H9 (cell line): ENCODE measurements around the gene CDH4. TPM values are rescaled to one million over a fixed set of nuclear protein-coding genes. Genes with fewer than 3 reads are reported as not detected.

Source experiments
- DNase-seq: peaks from one replicate; pipeline ENCODE4 v3.0.0-alpha.2; 2017
- H2AFZ ChIP-seq: one replicate; pipeline ENCODE4 v1.6.1; 2013; ENCODE audit warnings: mild to moderate bottlenecking, low read length, control low read depth, moderate library complexity
- H2AK5ac ChIP-seq: 2 replicates; pipeline ENCODE4 v1.6.1; 2013; ENCODE audit warnings: low read length, control low read depth, mixed read lengths; ENCODE audit not compliant: insufficient read length
- H2BK120ac ChIP-seq: one replicate; pipeline ENCODE4 v1.6.1; 2013; ENCODE audit warnings: low read depth, mild to moderate bottlenecking, low read length, control low read depth, inconsistent platforms; ENCODE audit not compliant: poor library complexity, severe bottlenecking
- H2BK12ac ChIP-seq: 2 replicates; pipeline ENCODE4 v1.6.1; 2013; ENCODE audit warnings: low read length, control low read depth, mixed read lengths, low read depth; ENCODE audit not compliant: insufficient read length
- H2BK15ac ChIP-seq: 2 replicates; pipeline ENCODE4 v1.6.1; 2013; ENCODE audit warnings: low read depth, low read length, control low read depth
- H2BK20ac ChIP-seq: one replicate; pipeline ENCODE4 v1.6.1; 2013; ENCODE audit warnings: low read depth, mild to moderate bottlenecking, low read length, control low read depth, inconsistent platforms; ENCODE audit not compliant: poor library complexity, severe bottlenecking
- H2BK5ac ChIP-seq: 2 replicates; pipeline ENCODE4 v1.6.1; 2013; ENCODE audit warnings: low read length, control low read depth, mixed read lengths; ENCODE audit not compliant: insufficient read length
- H3K14ac ChIP-seq: 2 replicates; pipeline ENCODE4 v1.6.1; 2013; ENCODE audit warnings: low read length, control low read depth; ENCODE audit not compliant: insufficient read depth
- H3K18ac ChIP-seq: 2 replicates; pipeline ENCODE4 v1.6.1; 2013; ENCODE audit warnings: low read depth, mild to moderate bottlenecking, mixed read lengths, low read length, control low read depth; ENCODE audit not compliant: insufficient read length
- H3K23ac ChIP-seq: 2 replicates; pipeline ENCODE4 v1.6.1; 2013; ENCODE audit warnings: low read length, control low read depth, mixed read lengths, low read depth; ENCODE audit not compliant: insufficient read length
- H3K23me2 ChIP-seq: 2 replicates; pipeline ENCODE4 v1.6.1; 2013; ENCODE audit warnings: low read depth, mild to moderate bottlenecking, mixed read lengths, low read length, control low read depth; ENCODE audit not compliant: insufficient read length, poor library complexity, severe bottlenecking
- H3K27ac ChIP-seq: 2 replicates; pipeline ENCODE4 v1.5.1; 2013; ENCODE audit warnings: low read length, control low read depth, mixed read lengths, low read depth; ENCODE audit not compliant: insufficient read length
- H3K27me3 ChIP-seq: 2 replicates; pipeline ENCODE4 v1.6.1; 2013; ENCODE audit warnings: low read length, control low read depth, inconsistent platforms; ENCODE audit not compliant: insufficient read depth
- H3K4ac ChIP-seq: 2 replicates; pipeline ENCODE4 v1.6.1; 2013; ENCODE audit warnings: low read depth, mild to moderate bottlenecking, control low read depth, inconsistent platforms, low read length, moderate library complexity
- H3K4me1 ChIP-seq: 2 replicates; pipeline ENCODE4 v1.6.1; 2013; ENCODE audit warnings: low read length, control low read depth, inconsistent platforms; ENCODE audit not compliant: insufficient read depth
- H3K4me2 ChIP-seq: 2 replicates; pipeline ENCODE4 v1.6.1; 2013; ENCODE audit warnings: low read length, control low read depth, mixed read lengths; ENCODE audit not compliant: insufficient read length, insufficient read depth
- H3K56ac ChIP-seq: 2 replicates; pipeline ENCODE4 v1.6.1; 2013; ENCODE audit warnings: low read depth, mild to moderate bottlenecking, mixed read lengths, low read length, control low read depth; ENCODE audit not compliant: insufficient read length
- H3K79me1 ChIP-seq: 2 replicates; pipeline ENCODE4 v1.6.1; 2013; ENCODE audit warnings: low read depth, mild to moderate bottlenecking, moderate library complexity, low read length, control low read depth, inconsistent platforms; ENCODE audit not compliant: insufficient read depth, poor library complexity, severe bottlenecking
- H3K79me2 ChIP-seq: 2 replicates; pipeline ENCODE4 v1.6.1; 2013; ENCODE audit warnings: low read length, control low read depth, inconsistent platforms; ENCODE audit not compliant: insufficient read depth
- H3K9ac ChIP-seq: 2 replicates; pipeline ENCODE4 v1.6.1; 2013; ENCODE audit warnings: low read length, control low read depth, mixed read lengths; ENCODE audit not compliant: insufficient read length; ENCODE audit errors: extremely low read depth
- H3K9me3 ChIP-seq: one replicate; pipeline ENCODE4 v1.6.1; 2013; ENCODE audit warnings: low read depth, low read length, inconsistent platforms; ENCODE audit not compliant: control insufficient read depth
- H3T11ph ChIP-seq: one replicate; pipeline ENCODE4 v1.6.1; 2013; ENCODE audit warnings: mild to moderate bottlenecking, low read length, control low read depth, inconsistent platforms
- H4K20me1 ChIP-seq: one replicate; pipeline ENCODE4 v1.6.1; 2013; ENCODE audit not compliant: control insufficient read depth, insufficient read length, insufficient read depth
- H4K5ac ChIP-seq: 2 replicates; pipeline ENCODE4 v1.6.1; 2013; ENCODE audit warnings: low read depth, mild to moderate bottlenecking, mixed read lengths, low read length, control low read depth; ENCODE audit not compliant: insufficient read length
- H4K8ac ChIP-seq: replicated peaks from 2 replicates; pipeline ENCODE4 v1.6.1; 2013; ENCODE audit warnings: low read length, control low read depth, mixed read lengths, low read depth; ENCODE audit not compliant: insufficient read length
- H4K91ac ChIP-seq: 2 replicates; pipeline ENCODE4 v1.6.1; 2013; ENCODE audit warnings: low read depth, mild to moderate bottlenecking, moderate library complexity, mixed read lengths, low read length, control low read depth; ENCODE audit not compliant: insufficient read length
- H3K27ac Mint-ChIP-seq, 3 experiments: 2 replicates in 2 of 3; 3 replicates in 1 of 3; pipeline ENCODE4 v1.8.0; 2020 to 2021; ENCODE audit warnings: mixed read lengths in 3 of 3, mild to moderate bottlenecking in 1 of 3, moderate library complexity in 1 of 3
- H3K27me3 Mint-ChIP-seq: 2 replicates; pipeline ENCODE4 v1.8.0; 2021; ENCODE audit warnings: low read depth, mild to moderate bottlenecking, moderate library complexity, mixed read lengths
- H3K36me3 Mint-ChIP-seq, 3 experiments: 2 replicates in 2 of 3; 3 replicates in 1 of 3; pipeline ENCODE4 v1.8.0; 2020 to 2021; ENCODE audit warnings: low read depth in 3 of 3, mixed read lengths in 3 of 3; ENCODE audit not compliant: insufficient read depth in 1 of 3
- H3K4me1 Mint-ChIP-seq, 2 experiments: 2 replicates each; pipeline ENCODE4 v1.8.0; 2020; ENCODE audit warnings: mixed read lengths in 2 of 2
- H3K4me3 Mint-ChIP-seq, 2 experiments: 2 replicates in 1 of 2; 3 replicates in 1 of 2; pipeline ENCODE4 v1.8.0; 2020 to 2021; ENCODE audit warnings: mild to moderate bottlenecking in 2 of 2, mixed read lengths in 2 of 2, moderate library complexity in 1 of 2
- H3K9me3 Mint-ChIP-seq, 2 experiments: 2 replicates in 1 of 2; 3 replicates in 1 of 2; pipeline ENCODE4 v1.8.0; 2020; ENCODE audit warnings: mild to moderate bottlenecking in 2 of 2, mixed read lengths in 2 of 2, moderate library complexity in 1 of 2
- WGBS: extraction: QIAGEN DNeasy Blood & Tissue Kit; methylation state at CpG from one replicate; pipeline ENCODE4 v1.1.7; 2013; ENCODE audit warnings: missing lambda C conversion rate, low lambda C conversion rate, mixed read lengths; ENCODE audit not compliant: insufficient read length; ENCODE audit errors: extremely low coverage; 5-methylcytosine and 5-hydroxymethylcytosine counted together
- total RNA-seq: library from RNA; stranded (reverse); gene quantifications from 2 replicates; pipeline ENCODE4 v1.2.1, GENCODE V29; 2021
- TF ChIP-seq, protein P1 (sequence below): fragments of 200-600 bp; sonication (generic); conservative IDR thresholded peaks from 3 replicates; pipeline ENCODE4 v1.8.0; 2021; ENCODE audit warnings: antibody characterized with exemption, mild to moderate bottlenecking

CDH4 gene
- total RNA-seq, 1 experiment from 2014 or later, result 3.0 TPM

GRCh38 chr20:61629602-61630390 is 377.7 kb downstream of the CDH4 start:
- Mint-ChIP-seq H3K4me3 (no peak overlapping the region), H3K36me3 (no peaks in the 10 kb centered on the region; a peak in 1 of 7 replicates), H3K9me3 (no peaks in the 10 kb centered on the region), H3K4me1 (peaks cover 4 to 12% of the 10 kb centered on the region in 2 experiments), H3K27ac (no peak overlapping the region; a peak in 1 of 7 replicates), H3K27me3 (peaks cover 40% of the 10 kb centered on the region)
- no peak overlapping the region for H3K23ac ChIP-seq
- no peak overlapping the region for H4K91ac ChIP-seq
- H3K4ac ChIP-seq, result no peak overlapping the region
- H2BK12ac ChIP-seq, result no peak overlapping the region
- no peak overlapping the region for H3K27ac ChIP-seq
- no peak overlapping the region for H2BK15ac ChIP-seq
- H2BK5ac ChIP-seq, result no peak overlapping the region
- H3K27me3 ChIP-seq, result peaks cover under 1% of the 10 kb centered on the region; the same call in 1 of the 2 replicates
- DNase-seq, result no peak
- H4K20me1 ChIP-seq, result no peaks in the 10 kb centered on the region
- H3K18ac ChIP-seq, result no peak overlapping the region
- H3K9me3 ChIP-seq, result no peaks in the 10 kb centered on the region
- no peak overlapping the region for H3K9ac ChIP-seq
- no peak overlapping the region for H4K8ac ChIP-seq
- no peak overlapping the region for H3K4me2 ChIP-seq
- H4K5ac ChIP-seq, result no peak overlapping the region
- no peak overlapping the region for H2BK120ac ChIP-seq
- no peak overlapping the region for H2BK20ac ChIP-seq
- H3K23me2 ChIP-seq, result no peaks in the 10 kb centered on the region
- no peak overlapping the region for H2AFZ ChIP-seq
- no peak overlapping the region for H3T11ph ChIP-seq
- no peak overlapping the region for H3K56ac ChIP-seq
- WGBS, result no CpG with 5 or more reads among the region's 25 CpGs
- H3K4me1 ChIP-seq, result no peaks in the 10 kb centered on the region
- no peak overlapping the region for H2AK5ac ChIP-seq
- TF ChIP-seq, protein P1, sequence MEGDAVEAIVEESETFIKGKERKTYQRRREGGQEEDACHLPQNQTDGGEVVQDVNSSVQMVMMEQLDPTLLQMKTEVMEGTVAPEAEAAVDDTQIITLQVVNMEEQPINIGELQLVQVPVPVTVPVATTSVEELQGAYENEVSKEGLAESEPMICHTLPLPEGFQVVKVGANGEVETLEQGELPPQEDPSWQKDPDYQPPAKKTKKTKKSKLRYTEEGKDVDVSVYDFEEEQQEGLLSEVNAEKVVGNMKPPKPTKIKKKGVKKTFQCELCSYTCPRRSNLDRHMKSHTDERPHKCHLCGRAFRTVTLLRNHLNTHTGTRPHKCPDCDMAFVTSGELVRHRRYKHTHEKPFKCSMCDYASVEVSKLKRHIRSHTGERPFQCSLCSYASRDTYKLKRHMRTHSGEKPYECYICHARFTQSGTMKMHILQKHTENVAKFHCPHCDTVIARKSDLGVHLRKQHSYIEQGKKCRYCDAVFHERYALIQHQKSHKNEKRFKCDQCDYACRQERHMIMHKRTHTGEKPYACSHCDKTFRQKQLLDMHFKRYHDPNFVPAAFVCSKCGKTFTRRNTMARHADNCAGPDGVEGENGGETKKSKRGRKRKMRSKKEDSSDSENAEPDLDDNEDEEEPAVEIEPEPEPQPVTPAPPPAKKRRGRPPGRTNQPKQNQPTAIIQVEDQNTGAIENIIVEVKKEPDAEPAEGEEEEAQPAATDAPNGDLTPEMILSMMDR, result no peak
- H3K79me1 ChIP-seq, result no peaks in the 10 kb centered on the region
- no peaks in the 10 kb centered on the region for H3K79me2 ChIP-seq
- H3K14ac ChIP-seq, result peak overlapping the region; percentile 42; the same call in 1 of the 2 replicates
